WERI-Rb-1 (cell line): ENCODE measurements around the gene HIVEP3.

ENCODE experiments used
- DNase-seq: peaks from one replicate; pipeline ENCODE4 v3.0.0-alpha.2; 2020
- H3K27ac ChIP-seq: fragments of 250-450 bp; sonication (Bioruptor Pico); 2 replicates; pipeline ENCODE4 v1.5.1; 2020; ENCODE audit warnings: mild to moderate bottlenecking, moderate library complexity
- H3K27me3 ChIP-seq: fragments of 250-450 bp; sonication (Bioruptor Pico); 2 replicates; pipeline ENCODE4 v1.5.1; 2021; ENCODE audit warnings: mild to moderate bottlenecking, low read depth, moderate library complexity; ENCODE audit not compliant: insufficient read depth, severe bottlenecking
- H3K36me3 ChIP-seq: fragments of 250-450 bp; sonication (Bioruptor Pico); 2 replicates; pipeline ENCODE4 v1.5.1; 2020; ENCODE audit warnings: mild to moderate bottlenecking, moderate library complexity
- H3K4me3 ChIP-seq: 2 replicates; pipeline ENCODE4 v1.5.1; 2011; ENCODE audit warnings: low read depth, mild to moderate bottlenecking, control low read depth, low read length
- H3K9me3 ChIP-seq: fragments of 250-450 bp; sonication (Bioruptor Pico); 2 replicates; pipeline ENCODE4 v1.5.1; 2021; ENCODE audit warnings: mild to moderate bottlenecking, moderate library complexity; ENCODE audit not compliant: severe bottlenecking
- CTCF ChIP-seq: IDR thresholded peaks from 2 replicates; pipeline ENCODE4 v1.5.1; 2011; ENCODE audit warnings: low read depth, mild to moderate bottlenecking, control low read depth, inconsistent platforms, low read length

The HIVEP3 gene

GRCh38 chr1:41767534-41768525 lies 150.9 kb downstream of the HIVEP3 start:
- H3K27ac ChIP-seq = no peak overlapping the region
- H3K36me3 ChIP-seq = no peaks in the 10 kb centered on the region
- no peak for TF ChIP-seq CTCF

GRCh38 chr1:41766546-41766945 lies 152.2 kb downstream of the HIVEP3 start:
- H3K36me3 ChIP-seq = no peaks in the 10 kb centered on the region
- H3K27me3 ChIP-seq = no peaks in the 10 kb centered on the region
- TF ChIP-seq CTCF = no peak
- no peak overlapping the region for H3K4me3 ChIP-seq
- H3K27ac ChIP-seq = no peak overlapping the region
- DNase-seq = no peak
- H3K9me3 ChIP-seq = peaks cover 3% of the 10 kb centered on the region

More at GRCh38 chr1:41767534-41768525, 150.9 kb downstream of the HIVEP3 start:
- H3K9me3 ChIP-seq = no peaks in the 10 kb centered on the region
- DNase-seq = no peak
- H3K27me3 ChIP-seq = no peaks in the 10 kb centered on the region
- H3K4me3 ChIP-seq = no peak overlapping the region

GRCh38 chr1:41766041-41766440 lies 152.7 kb downstream of the HIVEP3 start:
- H3K36me3 ChIP-seq = no peaks in the 10 kb centered on the region
- no peak for TF ChIP-seq CTCF
- H3K27me3 ChIP-seq = no peaks in the 10 kb centered on the region
- H3K27ac ChIP-seq = no peak overlapping the region
- DNase-seq = no peak
- peaks cover 5% of the 10 kb centered on the region for H3K9me3 ChIP-seq
- no peak overlapping the region for H3K4me3 ChIP-seq

GRCh38 chr1:41765152-41765551 lies 153.6 kb downstream of the HIVEP3 start:
- no peak overlapping the region for H3K27ac ChIP-seq
- H3K9me3 ChIP-seq = peaks cover 5% of the 10 kb centered on the region
- no peaks in the 10 kb centered on the region for H3K27me3 ChIP-seq
- no peak for DNase-seq
- H3K4me3 ChIP-seq = no peak overlapping the region
- no peaks in the 10 kb centered on the region for H3K36me3 ChIP-seq
- no peak for TF ChIP-seq CTCF

- H3K4me3 ChIP-seq = no peak overlapping the region
- H3K27me3 ChIP-seq = no peaks in the 10 kb centered on the region
- peaks cover 5% of the 10 kb centered on the region for H3K9me3 ChIP-seq
- no peak overlapping the region for H3K27ac ChIP-seq
- no peak for DNase-seq
- no peaks in the 10 kb centered on the region for H3K36me3 ChIP-seq
- no peak for TF ChIP-seq CTCF
These were observed 154.1 kb downstream of the HIVEP3 start for GRCh38 chr1:41764656-41765055.

GRCh38 chr1:41762777-41763176 lies 155.9 kb downstream of the HIVEP3 start:
- peaks cover 5% of the 10 kb centered on the region for H3K9me3 ChIP-seq
- no peaks in the 10 kb centered on the region for H3K27me3 ChIP-seq
- DNase-seq = no peak
- H3K4me3 ChIP-seq = no peak overlapping the region
- H3K36me3 ChIP-seq = no peaks in the 10 kb centered on the region
- no peak for TF ChIP-seq CTCF
- no peak overlapping the region for H3K27ac ChIP-seq
